ENCODE results near the gene KIF18A. TPM values are rescaled to one million over a fixed set of nuclear protein-coding genes. Genes with fewer than 3 reads are reported as not detected.

KIF18A gene
- polyA plus RNA-seq, 3 donors: 9.5 to 16.1 (median 12.7) TPM

DNA sequence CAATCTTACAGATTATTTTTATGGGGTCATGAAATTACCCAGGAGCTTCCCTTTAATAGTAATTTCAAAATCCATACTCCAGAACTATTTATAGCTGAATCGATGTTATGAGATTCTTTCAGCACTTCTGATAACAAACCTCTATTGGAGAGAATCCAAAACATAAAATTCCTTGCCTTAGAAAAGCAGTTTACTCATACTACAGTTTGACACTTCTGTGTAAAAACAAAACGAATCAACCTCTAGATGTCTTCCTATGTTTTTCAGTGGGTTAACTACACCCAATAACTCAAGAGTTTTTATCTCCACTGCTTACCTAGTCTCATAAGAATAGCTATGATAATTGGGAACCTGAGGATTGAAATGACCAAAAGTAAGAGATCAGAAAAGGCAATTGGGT, 35.6 kb downstream of the KIF18A start:
- DNase-seq (ENCODE audit: extremely low read depth in 1 of 11, low read depth in 9 of 11, low spot score in 4 of 11): no peak

GRCh38 chr11:28071305-28071704, 36.7 kb downstream of the KIF18A start:
- no peak for DNase-seq (ENCODE audit: extremely low read depth in 1 of 11, low read depth in 9 of 11, low spot score in 4 of 11)

GRCh38 chr11:28058333-28058732, 49.6 kb downstream of the KIF18A start:
- no peak for DNase-seq (ENCODE audit: extremely low read depth in 1 of 11, low read depth in 9 of 11, low spot score in 4 of 11)

DNA sequence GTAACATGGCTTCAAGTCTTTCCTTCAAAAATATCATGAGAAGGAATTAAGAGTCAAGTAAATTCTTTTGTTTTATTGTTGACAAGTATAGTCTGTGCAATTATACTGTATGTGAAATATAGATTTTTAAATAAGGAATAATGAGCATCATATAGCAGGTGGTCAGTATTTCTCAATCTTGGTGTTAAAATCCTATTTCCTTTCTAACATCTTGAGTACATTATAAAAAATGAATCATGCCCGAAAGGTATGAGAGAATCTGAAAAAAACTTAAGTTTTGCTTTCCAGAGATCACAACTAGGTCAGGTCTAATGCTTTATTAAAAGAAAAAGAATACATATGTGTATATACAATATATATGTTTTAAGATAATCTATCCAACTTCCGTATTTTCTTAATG, 53.1 kb downstream of the KIF18A start:
- DNase-seq (ENCODE audit: extremely low read depth in 1 of 11, low read depth in 9 of 11, low spot score in 4 of 11): no peak

DNA sequence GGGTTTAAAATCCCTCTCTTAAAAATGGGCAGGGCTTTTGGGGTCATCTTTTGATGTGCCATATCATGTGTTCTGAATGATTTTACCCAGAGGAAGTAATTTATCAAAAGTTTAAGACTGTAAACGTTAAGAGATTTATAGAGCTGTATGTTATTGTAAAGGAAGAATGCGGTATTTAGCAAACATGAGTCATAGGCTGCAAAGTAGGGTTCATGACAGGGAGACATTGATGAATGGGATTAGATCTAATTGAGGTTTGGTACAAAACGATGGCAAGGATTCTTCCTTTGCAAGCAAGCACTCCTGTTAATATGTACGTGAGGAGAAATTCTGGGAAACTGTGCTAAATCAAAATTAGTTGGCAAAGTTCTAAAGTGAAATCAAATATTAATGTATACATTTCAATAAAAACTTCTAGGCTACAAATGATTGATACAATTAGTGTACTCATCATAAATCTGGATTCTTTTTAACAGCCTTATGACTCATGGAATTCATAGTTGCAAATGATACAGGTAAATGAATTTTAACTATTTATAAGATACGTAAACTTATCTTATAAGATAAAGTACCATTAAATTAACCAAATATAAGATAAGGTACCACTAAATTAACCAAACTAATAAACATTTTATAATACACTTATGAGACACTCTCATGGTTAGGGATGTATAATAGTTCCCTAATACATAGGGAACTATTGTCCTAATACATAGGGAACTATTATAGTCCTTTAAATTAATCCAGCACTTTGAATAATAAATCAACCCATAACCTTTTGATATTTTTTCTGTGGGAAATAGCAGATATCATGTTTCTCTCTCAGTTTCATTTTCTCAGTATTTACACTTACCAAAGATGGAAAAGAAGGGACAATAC, 58.4 kb downstream of the KIF18A start:
- DNase-seq (ENCODE audit: extremely low read depth in 1 of 11, low read depth in 9 of 11, low spot score in 4 of 11): peak in 2 of 11 donors; percentile 0 to 1

DNA sequence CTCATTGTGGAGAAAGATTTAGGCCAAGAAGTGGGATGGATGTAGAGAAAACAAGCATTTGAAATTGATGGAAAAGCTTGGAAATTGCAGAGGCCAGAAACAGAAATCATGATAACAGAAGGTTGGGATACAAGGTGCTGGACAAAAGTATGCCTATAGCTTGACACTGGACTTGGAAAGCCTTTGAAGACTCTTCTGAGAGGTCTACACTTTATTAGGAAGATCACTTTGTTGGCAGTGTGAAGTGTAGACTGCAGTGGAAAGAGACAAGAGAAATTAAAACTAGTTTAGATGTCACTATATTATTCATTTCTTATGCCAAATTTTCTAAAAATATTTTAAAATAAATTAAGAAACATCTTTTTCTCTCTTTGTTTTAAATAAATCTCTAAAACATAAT, 59.1 kb downstream of the KIF18A start:
- no peak for DNase-seq (ENCODE audit: extremely low read depth in 1 of 11, low read depth in 9 of 11, low spot score in 4 of 11)

- no peak for DNase-seq (ENCODE audit: extremely low read depth in 1 of 11, low read depth in 9 of 11, low spot score in 4 of 11)
Observed at GRCh38 chr11:28043930-28044709, 63.8 kb downstream of the KIF18A start.

- no peak for DNase-seq (ENCODE audit: extremely low read depth in 1 of 11, low read depth in 9 of 11, low spot score in 4 of 11)
Observed at GRCh38 chr11:28040384-28040783, 67.6 kb downstream of the KIF18A start.

GRCh38 chr11:28038775-28039174, 69.2 kb downstream of the KIF18A start:
- no peak for DNase-seq (ENCODE audit: extremely low read depth in 1 of 11, low read depth in 9 of 11, low spot score in 4 of 11)

DNA sequence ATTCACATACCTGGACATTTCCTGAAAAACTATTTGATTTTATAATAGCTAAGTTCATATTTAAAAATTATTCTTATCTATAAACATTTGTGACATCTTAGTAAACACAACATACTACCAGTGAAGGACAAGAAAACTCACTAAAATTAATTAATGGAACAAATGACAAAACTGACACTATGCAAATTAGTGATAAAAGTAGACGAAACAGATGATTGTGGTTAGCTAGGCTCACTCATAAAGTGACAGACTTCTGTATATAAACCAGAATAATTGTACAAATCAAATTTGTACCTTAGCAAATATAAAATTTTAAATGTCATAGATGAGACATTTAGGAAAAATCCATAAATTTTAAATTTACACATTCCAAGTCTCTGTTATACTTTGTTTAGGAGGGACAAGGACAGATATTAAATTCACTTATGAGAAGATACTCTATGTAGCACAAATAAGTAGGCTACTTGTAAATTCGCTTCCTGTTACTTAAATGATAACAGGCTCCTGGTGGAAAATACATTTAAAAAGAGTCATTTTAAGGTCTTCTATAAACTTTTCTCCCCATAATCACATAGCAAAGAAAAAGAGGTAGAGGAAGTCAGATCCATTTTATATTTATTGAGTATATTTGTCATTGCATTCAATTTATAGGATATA, 81.2 kb downstream of the KIF18A start:
- no peak for DNase-seq (ENCODE audit: extremely low read depth in 1 of 11, low read depth in 9 of 11, low spot score in 4 of 11)

DNA sequence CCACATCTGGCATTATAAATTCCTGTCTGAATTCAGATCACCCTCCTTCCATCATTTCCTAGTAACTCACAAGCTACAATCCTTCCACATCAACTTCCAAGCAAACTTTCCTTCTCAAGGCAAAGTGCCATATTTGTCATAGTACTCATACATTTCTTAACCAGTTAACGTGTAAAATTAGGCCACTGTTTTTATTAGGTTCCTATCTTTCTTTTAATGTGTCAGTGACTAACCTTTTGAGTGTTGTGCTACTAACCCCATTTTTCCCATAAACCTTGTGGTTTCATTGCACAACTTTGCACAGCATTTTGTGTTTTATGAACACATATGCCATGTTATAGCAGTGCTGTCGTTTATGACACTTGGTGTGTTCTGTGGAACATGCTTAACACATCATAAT, 90.1 kb downstream of the KIF18A start:
- DNase-seq (ENCODE audit: extremely low read depth in 1 of 11, low read depth in 9 of 11, low spot score in 4 of 11): no peak

DNA sequence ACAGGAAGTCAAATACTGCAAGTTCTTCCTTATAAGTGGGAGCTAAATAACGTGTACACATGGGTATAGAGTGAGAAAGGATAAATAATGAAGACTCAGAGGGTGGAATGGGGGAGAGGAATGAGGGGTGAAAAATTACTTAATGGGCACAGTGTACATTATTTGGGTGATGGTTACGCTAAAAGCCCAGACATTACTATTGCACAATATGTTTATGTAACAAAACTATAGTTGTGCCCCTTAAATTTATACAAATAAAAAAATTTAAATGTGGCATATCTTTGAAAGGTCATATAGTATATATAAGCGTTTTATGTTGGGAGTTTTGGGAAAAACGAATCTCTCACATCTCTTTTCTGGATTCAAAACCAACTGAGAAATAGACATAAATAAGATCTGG, 96.1 kb downstream of the KIF18A start:
- no peak for DNase-seq (ENCODE audit: extremely low read depth in 1 of 11, low read depth in 9 of 11, low spot score in 4 of 11)

DNA sequence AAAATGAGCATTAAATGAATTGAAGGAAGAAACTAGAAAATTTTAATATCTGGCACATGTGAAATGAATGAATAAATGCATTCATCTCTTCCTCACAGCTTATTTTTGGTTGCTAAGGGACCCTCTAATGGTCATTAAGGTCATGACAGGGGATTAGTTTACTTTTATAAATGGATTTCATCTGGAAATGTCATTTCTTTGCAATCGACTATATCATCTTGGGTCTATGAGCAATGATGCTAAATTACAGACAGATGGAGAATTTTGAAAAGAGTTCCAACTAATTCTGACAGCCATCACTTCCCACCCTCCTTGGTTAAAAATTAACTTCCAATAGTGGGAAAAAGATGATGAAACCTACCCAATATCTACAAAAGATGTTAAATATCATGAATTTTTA, 98.0 kb downstream of the KIF18A start:
- DNase-seq (ENCODE audit: extremely low read depth in 1 of 11, low read depth in 9 of 11, low spot score in 4 of 11): no peak

GRCh38 chr11:28009388-28009787, 98.6 kb downstream of the KIF18A start:
- DNase-seq (ENCODE audit: extremely low read depth in 1 of 11, low read depth in 9 of 11, low spot score in 4 of 11): no peak

DNA sequence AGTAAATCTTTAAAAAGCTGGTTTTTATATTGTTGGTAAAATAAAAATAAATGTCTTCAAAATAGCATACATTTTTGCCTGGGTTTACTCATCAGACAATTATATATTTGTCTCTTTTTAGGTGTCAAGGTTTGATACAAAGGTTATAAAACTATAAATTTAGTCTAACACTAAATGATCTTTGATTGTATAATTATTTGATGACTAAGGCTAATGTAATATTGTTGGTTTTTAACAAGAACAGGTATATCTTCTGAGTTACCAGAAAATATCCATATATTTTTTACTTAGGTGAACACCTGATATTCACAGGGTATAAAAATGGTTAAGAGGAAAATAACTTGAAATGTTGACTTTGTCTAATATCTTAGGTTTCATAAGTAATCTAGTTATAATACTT, 104.3 kb downstream of the KIF18A start:
- no peak for DNase-seq (ENCODE audit: extremely low read depth in 1 of 11, low read depth in 9 of 11, low spot score in 4 of 11)

GRCh38 chr11:27998552-27998951, 109.4 kb downstream of the KIF18A start:
- DNase-seq (ENCODE audit: extremely low read depth in 1 of 11, low read depth in 9 of 11, low spot score in 4 of 11): no peak

DNA sequence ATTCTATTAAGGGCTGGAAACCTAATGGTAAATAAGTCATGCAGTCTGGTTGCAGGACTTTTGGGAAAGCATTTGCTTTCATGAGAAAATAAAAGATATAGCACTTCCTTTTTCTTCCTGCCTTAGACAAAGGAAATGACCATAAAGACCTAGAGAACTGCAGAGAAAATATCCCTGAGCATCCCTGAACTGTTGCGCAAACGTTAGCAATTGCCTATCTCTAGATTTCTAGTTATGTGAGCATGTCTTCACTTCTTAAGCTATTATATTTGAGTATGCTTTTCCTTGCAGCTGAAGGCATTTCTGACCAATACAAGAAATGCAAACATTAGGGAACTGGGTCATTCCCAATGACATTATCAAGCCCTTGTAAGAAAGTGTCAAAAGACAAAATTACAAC, 110.6 kb downstream of the KIF18A start:
- DNase-seq (ENCODE audit: extremely low read depth in 1 of 11, low read depth in 9 of 11, low spot score in 4 of 11): no peak

DNA sequence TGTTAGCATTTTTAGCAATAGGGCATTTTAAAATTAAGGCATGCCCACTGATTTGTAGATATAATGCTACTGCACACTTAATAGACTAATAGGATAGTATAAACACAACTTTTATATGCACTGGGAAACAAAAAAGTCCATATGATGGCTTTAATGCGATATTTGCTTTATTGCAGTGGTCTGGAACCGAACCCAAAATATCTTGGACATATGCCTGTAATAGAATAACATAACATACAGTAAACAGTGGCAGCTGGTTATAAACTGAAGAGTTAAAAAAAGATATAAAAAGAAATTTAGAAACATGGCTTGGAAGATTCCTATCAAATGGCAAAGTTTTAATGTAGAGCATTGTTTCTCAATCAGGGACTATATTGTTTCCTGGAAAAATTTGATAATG, 111.9 kb downstream of the KIF18A start:
- DNase-seq (ENCODE audit: extremely low read depth in 1 of 11, low read depth in 9 of 11, low spot score in 4 of 11): no peak

- no peak for DNase-seq (ENCODE audit: extremely low read depth in 1 of 11, low read depth in 9 of 11, low spot score in 4 of 11)
Observed at GRCh38 chr11:27995083-27995482, 112.9 kb downstream of the KIF18A start.

GRCh38 chr11:27991736-27992135, 116.2 kb downstream of the KIF18A start:
- DNase-seq (ENCODE audit: extremely low read depth in 1 of 11, low read depth in 9 of 11, low spot score in 4 of 11): no peak

Measured in renal cortex interstitium (tissue), 11 donors.